Activated CD4-positive, alpha-beta T cell treated with anti-CD3 and anti-CD28 coated beads for 36 hours (primary cell): ENCODE data around the gene PDHB. TPM values are rescaled to one million over a fixed set of nuclear protein-coding genes. Genes with fewer than 3 reads are reported as not detected.

Source experiments
- ATAC-seq: fragments of 200-7000 bp; cut with Tn5 transposase; one replicate; pipeline ENCODE4 v1.10.0; 2021; ENCODE audit warnings: mild to moderate bottlenecking, moderate library complexity
- CTCF ChIA-PET: fragments of 350-600 bp; sonication (Branson Sonifier 250); formaldehyde crosslinking; loops from one replicate; lab custom pipeline; 2021; ENCODE audit warnings: antibody characterized with exemption; lab: Charles Lee
- POLR2A ChIA-PET: fragments of 350-600 bp; sonication (Branson Sonifier 250); formaldehyde crosslinking; loops from one replicate; lab custom pipeline; 2021; ENCODE audit warnings: antibody characterized with exemption, inconsistent platforms; lab: Charles Lee
- DNase-seq: peaks from one replicate; pipeline ENCODE4 v3.0.0-alpha.2; 2020
- H3K27ac Mint-ChIP-seq: one replicate; pipeline ENCODE4 v1.8.0; 2021; ENCODE audit warnings: mixed read lengths
- H3K27me3 Mint-ChIP-seq: one replicate; pipeline ENCODE4 v1.8.0; 2021; ENCODE audit warnings: mixed read lengths
- H3K36me3 Mint-ChIP-seq: one replicate; pipeline ENCODE4 v1.8.0; 2021; ENCODE audit warnings: low read depth, mixed read lengths
- H3K4me1 Mint-ChIP-seq: one replicate; pipeline ENCODE4 v1.8.0; 2021; ENCODE audit warnings: mixed read lengths
- H3K4me3 Mint-ChIP-seq: one replicate; pipeline ENCODE4 v1.8.0; 2021; ENCODE audit warnings: mild to moderate bottlenecking, moderate library complexity, mixed read lengths
- H3K9me3 Mint-ChIP-seq: one replicate; pipeline ENCODE4 v1.8.0; 2021; ENCODE audit warnings: low read depth, mixed read lengths
- intact Hi-C, 2 experiments: fragments of 100-400 bp; cut with DNase I in 1 of 2; cut with micrococcal nuclease in 1 of 2; formaldehyde crosslinking; loops; one replicate each; pipeline versions ENCODE4 v1.14.2 to v1.15.1; 2022 to 2024; cut with DNase I, micrococcal nuclease
- total RNA-seq, 2 experiments: library from RNA; stranded (reverse); gene quantifications; one replicate each; pipeline ENCODE4 v1.2.3, GENCODE V29; 2021

PDHB gene
- total RNA-seq, result 10 to 100 TPM; 42.7 to 50.7 TPM

DNA sequence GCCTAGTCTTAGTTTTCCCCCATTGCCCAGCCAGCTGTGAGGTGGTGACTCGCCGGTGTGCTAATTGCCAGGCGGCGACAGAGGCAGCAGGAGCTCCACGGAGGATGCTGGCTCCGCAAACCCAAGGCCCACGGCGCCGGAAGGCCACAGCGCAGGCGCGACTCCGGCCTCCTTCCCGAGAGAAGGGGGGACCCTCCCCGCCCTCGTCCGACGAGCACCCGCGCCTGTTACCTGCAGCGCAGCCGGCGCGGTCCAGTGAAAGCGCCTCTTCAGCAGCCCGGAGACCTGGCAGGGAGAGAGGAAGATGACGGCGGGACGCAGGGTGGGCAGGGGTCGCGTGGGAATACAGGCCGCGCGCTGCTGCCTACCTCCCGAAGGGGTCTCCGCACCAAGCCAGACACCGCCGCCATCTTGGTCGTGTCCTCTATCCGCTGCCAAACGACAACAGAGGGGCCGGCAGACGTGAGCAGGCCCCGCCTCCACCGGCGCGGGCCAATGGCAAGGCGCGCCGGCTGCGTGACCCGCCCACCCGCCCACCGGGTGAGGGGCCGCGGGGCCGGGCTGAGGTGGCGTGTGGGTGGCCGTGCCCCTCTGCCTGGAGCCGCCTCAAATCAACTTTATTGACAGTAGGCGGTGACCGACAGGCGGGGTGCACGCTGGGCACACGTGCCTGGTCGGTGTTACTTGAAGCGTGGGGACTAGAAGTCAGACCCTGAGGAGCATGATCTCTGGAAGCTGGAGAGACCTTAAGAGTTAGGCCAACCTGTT lies at the start of gene PDHB:
TSS of gene PDHB (minus strand) at position 433 of the 768 bp plus-strand sequence. CDS start at position 410, 23 bp downstream.
- POLR2A ChIA-PET, result interaction anchor here (0.6 to 1.1 kb wide), 3 partner anchors 10 to 38 kb away, joined by 3 to 4 read pairs (median 4); no protein-coding TSS in a partner anchor
- DNase-seq, result peak; percentile 93

GRCh38 chr3:58482917-58483636 lies 49.4 kb upstream of the PDHB start:
- ATAC-seq, result peak; percentile 60
- no peak overlapping the region for H3K27ac Mint-ChIP-seq
- no peak overlapping the region for H3K4me3 Mint-ChIP-seq
- peaks cover 2% of the 10 kb centered on the region for H3K9me3 Mint-ChIP-seq
- no peaks in the 10 kb centered on the region for H3K4me1 Mint-ChIP-seq
- no peaks in the 10 kb centered on the region for H3K27me3 Mint-ChIP-seq
- ChIA-PET CTCF (no interaction called here), POLR2A (no interaction called here)
- intact Hi-C loops, result no loop called here
- no peaks in the 10 kb centered on the region for H3K36me3 Mint-ChIP-seq
- no peak for DNase-seq

More for the DNA sequence above, at the start of gene PDHB:
- intact Hi-C loops, result loop anchor here (1.0 to 10.0 kb wide), 15 partner anchors 30 to 876 kb away; partner anchors contain the start of genes KCTD6 (in 2 of the 2), ABHD6 (in 1 of the 2), ARF4 (in 1 of the 2) and FLNB (in 1 of the 2)
- H3K27me3 Mint-ChIP-seq, result no peaks in the 10 kb centered on the region
- CTCF ChIA-PET, result interaction anchor here (0.8 to 2.5 kb wide), 4 partner anchors 18 to 127 kb away, joined by 3 to 8 read pairs (median 6); partner anchors contain the start of genes HTD2, KCTD6 and RPP14
- peaks cover 20% of the 10 kb centered on the region for H3K36me3 Mint-ChIP-seq
- peaks cover 24% of the 10 kb centered on the region for H3K4me1 Mint-ChIP-seq
- peak; percentile 96 for ATAC-seq
- H3K4me3 Mint-ChIP-seq, result peak within 1 kb of the TSS; percentile 85
- peak within 1 kb of the TSS; percentile 96 for H3K27ac Mint-ChIP-seq
- H3K9me3 Mint-ChIP-seq, result no peaks in the 10 kb centered on the region

- H3K4me1 Mint-ChIP-seq, result no peaks in the 10 kb centered on the region
- ChIA-PET CTCF (interaction anchor here (0.6 to 1.5 kb wide), 2 partner anchors 11 to 16 kb away, joined by 4 to 5 read pairs; no protein-coding TSS in a partner anchor), POLR2A (no interaction called here)
- ATAC-seq (no peak), DNase-seq (no peak)
- H3K27me3 Mint-ChIP-seq, result no peaks in the 10 kb centered on the region
- H3K36me3 Mint-ChIP-seq, result no peaks in the 10 kb centered on the region
- H3K27ac Mint-ChIP-seq, result no peak overlapping the region
- intact Hi-C loops, result no loop called here
- H3K4me3 Mint-ChIP-seq, result no peak overlapping the region
- H3K9me3 Mint-ChIP-seq, result peaks cover 2% of the 10 kb centered on the region
Measured at GRCh38 chr3:58480309-58480708, 46.7 kb upstream of the PDHB start.

- H3K27me3 Mint-ChIP-seq, result no peaks in the 10 kb centered on the region
- DNase-seq (no peak), ATAC-seq (no peak)
- H3K4me1 Mint-ChIP-seq, result peaks cover 12% of the 10 kb centered on the region
- POLR2A ChIA-PET, result no interaction called here
- CTCF ChIA-PET, result interaction anchor here (1.2 kb wide), 1 partner anchor 13 kb away, joined by 3 read pairs; the partner anchor contains the start of gene KCTD6
- intact Hi-C loops, result no loop called here
- H3K9me3 Mint-ChIP-seq, result peaks cover 2% of the 10 kb centered on the region
- H3K4me3 Mint-ChIP-seq, result no peak overlapping the region
- H3K36me3 Mint-ChIP-seq, result no peaks in the 10 kb centered on the region
- H3K27ac Mint-ChIP-seq, result no peak overlapping the region
Measured at GRCh38 chr3:58478781-58479180, 45.1 kb upstream of the PDHB start.

- H3K9me3 Mint-ChIP-seq, result peaks cover 2% of the 10 kb centered on the region
- H3K27ac Mint-ChIP-seq, result no peak overlapping the region
- no peak overlapping the region for H3K4me3 Mint-ChIP-seq
- intact Hi-C loops, result no loop called here
- H3K27me3 Mint-ChIP-seq, result peaks cover 2% of the 10 kb centered on the region
- POLR2A ChIA-PET, result interaction anchor here (0.7 kb wide), 1 partner anchor 36 kb away, joined by 4 read pairs; no protein-coding TSS in a partner anchor
- no peaks in the 10 kb centered on the region for H3K36me3 Mint-ChIP-seq
- CTCF ChIA-PET, result interaction anchor here (0.6 to 1.3 kb wide), 2 partner anchors 17 to 146 kb away, joined by 3 to 4 read pairs; partner anchors contain the start of gene KCTD6
- H3K4me1 Mint-ChIP-seq, result peaks cover 32% of the 10 kb centered on the region
- DNase-seq (no peak), ATAC-seq (no peak)
Measured at GRCh38 chr3:58474967-58475578, 41.4 kb upstream of the PDHB start.

DNA sequence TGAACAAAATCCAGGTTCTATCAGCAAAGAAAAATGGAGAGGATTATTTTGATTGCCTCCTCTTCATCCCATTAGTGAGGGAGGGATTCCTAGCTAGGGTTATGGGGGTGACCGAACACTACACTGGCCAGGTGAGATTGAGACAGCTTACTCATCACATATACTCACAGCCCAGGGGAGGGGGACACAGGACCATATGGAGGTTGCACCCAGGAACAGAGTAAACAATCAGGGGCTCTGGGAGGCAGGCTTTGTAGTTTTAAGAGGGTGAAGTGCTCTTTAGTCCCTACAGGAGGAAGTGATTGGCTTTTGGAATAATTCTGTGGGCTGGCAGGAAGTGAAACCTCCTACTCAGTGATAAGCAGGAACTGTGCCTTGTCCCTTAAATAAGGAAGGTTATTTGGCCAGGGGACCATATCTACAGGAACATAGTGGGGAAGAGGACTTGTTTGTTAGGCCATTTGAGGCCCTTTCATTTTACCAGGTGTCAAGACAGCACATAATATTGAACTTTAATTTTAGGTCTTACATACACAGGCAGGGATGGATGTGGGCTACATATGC lies 40.8 kb upstream of the PDHB start:
- Mint-ChIP-seq H3K36me3 (no peaks in the 10 kb centered on the region), H3K27me3 (peaks cover 2% of the 10 kb centered on the region), H3K4me3 (no peak overlapping the region), H3K4me1 (peaks cover 32% of the 10 kb centered on the region), H3K27ac (no peak overlapping the region), H3K9me3 (peaks cover 2% of the 10 kb centered on the region)
- DNase-seq (no peak), ATAC-seq (no peak)
- ChIA-PET CTCF (interaction anchor here (1.5 kb wide), 1 partner anchor 17 kb away, joined by 12 read pairs; the partner anchor contains the start of gene KCTD6), POLR2A (no interaction called here)
- intact Hi-C loops, result no loop called here

- ATAC-seq, result no peak
- H3K4me3 Mint-ChIP-seq, result no peak overlapping the region
Measured at GRCh38 chr3:58473275-58473674, 39.6 kb upstream of the PDHB start.

GRCh38 chr3:58471025-58471887 lies 37.6 kb upstream of the PDHB start:
- POLR2A ChIA-PET, result interaction anchor here (0.6 to 1.6 kb wide), 4 partner anchors 38 to 986 kb away, joined by 3 to 5 read pairs (median 4); no protein-coding TSS in a partner anchor
- ATAC-seq (peak; percentile 96), DNase-seq (peak; percentile 82)
- no peaks in the 10 kb centered on the region for H3K36me3 Mint-ChIP-seq
- peaks cover 32% of the 10 kb centered on the region for H3K4me1 Mint-ChIP-seq
- no peaks in the 10 kb centered on the region for H3K9me3 Mint-ChIP-seq
- no peak overlapping the region for H3K4me3 Mint-ChIP-seq
- H3K27me3 Mint-ChIP-seq, result peaks cover 2% of the 10 kb centered on the region
- CTCF ChIA-PET, result interaction anchor here (0.7 to 1.7 kb wide), 10 partner anchors 14 to 802 kb away, joined by 3 to 11 read pairs (median 3); partner anchors contain the start of genes HTD2, KCTD6 and RPP14
- intact Hi-C loops, result loop anchor here (1.0 kb wide), 5 partner anchors 8 to 165 kb away; partner anchors contain the start of genes HTD2 (in 1 of the 2), PDHB (in 1 of the 2) and RPP14 (in 1 of the 2)
- peak overlapping the region; percentile 73 for H3K27ac Mint-ChIP-seq

More at GRCh38 chr3:58473275-58473674, 39.6 kb upstream of the PDHB start:
- CTCF ChIA-PET, result interaction anchor here (0.8 to 1.5 kb wide), 2 partner anchors 10 to 18 kb away, joined by 3 to 12 read pairs; partner anchors contain the start of gene KCTD6
- Mint-ChIP-seq H3K27ac (no peak overlapping the region), H3K27me3 (peaks cover 2% of the 10 kb centered on the region), H3K36me3 (no peaks in the 10 kb centered on the region), H3K9me3 (no peaks in the 10 kb centered on the region), H3K4me1 (peaks cover 32% of the 10 kb centered on the region)
- DNase-seq, result no peak
- POLR2A ChIA-PET, result no interaction called here
- intact Hi-C loops, result no loop called here

DNA sequence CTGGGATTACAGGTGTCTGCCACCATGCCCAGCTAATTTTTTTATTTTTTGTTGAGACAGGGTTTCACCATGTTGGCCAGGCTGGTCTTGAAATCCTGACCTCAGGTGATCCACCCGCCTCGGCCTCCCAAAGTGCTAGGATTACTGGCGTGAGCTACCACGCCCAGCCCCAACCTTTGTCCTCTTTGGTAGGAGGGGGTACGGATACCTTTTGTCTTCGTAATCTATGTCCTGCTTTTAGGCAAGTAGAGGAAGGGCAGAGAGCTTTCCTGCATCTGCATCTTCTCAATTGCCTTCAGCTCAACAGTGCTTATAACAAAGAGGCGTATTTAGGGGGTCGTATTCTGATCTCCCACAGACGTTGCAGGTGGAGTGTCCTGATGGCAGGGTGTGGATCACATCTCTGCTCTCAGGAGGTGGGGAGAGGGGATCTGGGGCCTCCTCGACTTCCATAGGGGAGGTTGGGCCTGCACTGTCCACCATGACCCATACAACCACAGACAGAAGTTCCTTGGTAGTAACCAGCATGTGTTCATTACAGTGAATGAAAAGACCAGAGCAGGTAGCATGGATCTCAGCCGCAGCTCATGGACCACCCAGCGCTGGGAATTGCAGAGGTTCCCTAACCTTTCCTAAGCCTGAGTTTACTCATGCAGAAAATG lies 36.9 kb upstream of the PDHB start:
- H3K27me3 Mint-ChIP-seq, result peaks cover 2% of the 10 kb centered on the region
- intact Hi-C loops, result loop anchor here (1.0 kb wide), 5 partner anchors 7 to 164 kb away; partner anchors contain the start of genes HTD2 (in 1 of the 2), PDHB (in 1 of the 2) and RPP14 (in 1 of the 2)
- H3K4me3 Mint-ChIP-seq, result no peak overlapping the region
- ATAC-seq, result no peak
- DNase-seq, result no peak
- ChIA-PET POLR2A (interaction anchor here (0.6 to 1.6 kb wide), 2 partner anchors 38 to 703 kb away, joined by 4 to 5 read pairs; no protein-coding TSS in a partner anchor), CTCF (interaction anchor here (0.7 to 1.7 kb wide), 4 partner anchors 17 to 497 kb away, joined by 3 to 10 read pairs (median 3); no protein-coding TSS in a partner anchor)
- no peaks in the 10 kb centered on the region for H3K9me3 Mint-ChIP-seq
- peak overlapping the region; percentile 71 for H3K27ac Mint-ChIP-seq
- peaks cover 32% of the 10 kb centered on the region for H3K4me1 Mint-ChIP-seq
- H3K36me3 Mint-ChIP-seq, result no peaks in the 10 kb centered on the region
